HTERT RPE-1 (cell line): ENCODE measurements around the gene OSBP2.

Experiments
- in situ Hi-C: fragments of 300-500 bp; cut with MboI; formaldehyde crosslinking; loops from 4 replicates; pipeline ENCODE4 v1.14.3; 2020; ENCODE audit warnings: low sequenced_read_pairs

OSBP2 gene

GRCh38 chr22:30930228-30930627, 235.6 kb downstream of the OSBP2 start:
- in situ Hi-C loops: no loop called here

GRCh38 chr22:30931541-30932300, 237.0 kb downstream of the OSBP2 start:
- in situ Hi-C loops: no loop called here

DNA sequence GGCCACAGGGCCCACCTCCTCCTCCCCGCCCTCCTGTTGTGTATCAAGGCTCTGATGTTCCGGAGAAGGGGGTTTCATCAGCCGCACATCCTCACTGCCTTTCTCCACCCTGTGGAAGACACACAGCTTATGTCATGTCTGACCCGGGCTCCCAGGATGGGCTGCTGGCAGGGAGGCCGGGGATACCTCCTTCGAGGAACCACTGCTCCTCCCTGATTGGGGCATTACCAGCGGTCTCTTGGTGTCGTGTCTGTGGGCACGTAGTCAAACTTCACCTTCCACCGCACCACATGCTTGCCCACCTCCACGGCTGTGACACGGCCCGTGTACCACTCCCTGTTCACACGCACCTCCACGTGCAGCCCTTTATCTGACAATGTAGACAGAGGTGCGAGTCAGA, 238.0 kb downstream of the OSBP2 start:
- in situ Hi-C loops: no loop called here

DNA sequence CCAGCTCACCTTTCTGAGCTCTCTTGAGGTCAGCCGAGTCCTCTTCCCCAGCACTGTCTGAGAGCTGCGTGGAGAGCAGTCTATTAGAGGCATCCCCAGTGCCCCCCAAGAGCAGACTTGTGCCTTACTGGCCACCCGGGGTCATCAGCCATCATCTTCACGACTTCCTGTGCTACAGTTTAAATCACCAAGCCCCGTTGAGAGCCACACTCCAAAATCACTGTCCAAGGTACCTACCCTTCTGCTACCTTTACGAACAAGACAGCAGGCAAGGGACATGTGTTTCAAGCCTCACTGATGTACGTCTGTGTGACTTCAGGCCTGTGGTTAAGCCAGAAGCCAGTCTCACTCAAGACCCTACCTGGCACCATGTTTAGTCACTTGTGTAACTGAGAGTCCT, 238.8 kb downstream of the OSBP2 start:
- in situ Hi-C loops: no loop called here

- in situ Hi-C loops: no loop called here
Observed at GRCh38 chr22:30934053-30934452, 239.4 kb downstream of the OSBP2 start.

GRCh38 chr22:30940685-30941362, 246.2 kb downstream of the OSBP2 start:
- in situ Hi-C loops: no loop called here

GRCh38 chr22:30941363-30941740, 246.7 kb downstream of the OSBP2 start:
- in situ Hi-C loops: no loop called here

DNA sequence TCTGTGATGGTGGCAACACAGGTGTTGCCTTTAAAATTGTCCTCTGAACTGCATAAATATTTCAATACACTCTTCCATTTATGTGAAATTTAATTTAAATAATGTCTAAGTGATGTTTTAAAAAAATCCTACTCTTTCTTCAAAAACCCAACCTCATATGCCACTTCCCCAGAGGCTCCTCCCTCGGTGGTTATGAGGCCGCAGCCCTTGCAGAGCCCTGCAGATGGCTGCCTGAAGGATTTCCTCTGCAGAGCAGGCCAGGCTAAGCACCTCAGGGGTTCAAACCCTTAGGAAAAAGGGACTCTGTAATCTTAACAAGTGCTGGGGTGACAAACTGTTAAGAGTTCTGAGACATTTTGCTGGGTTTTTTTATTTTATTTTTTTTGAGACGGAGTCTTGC, 248.7 kb downstream of the OSBP2 start:
- in situ Hi-C loops: no loop called here

DNA sequence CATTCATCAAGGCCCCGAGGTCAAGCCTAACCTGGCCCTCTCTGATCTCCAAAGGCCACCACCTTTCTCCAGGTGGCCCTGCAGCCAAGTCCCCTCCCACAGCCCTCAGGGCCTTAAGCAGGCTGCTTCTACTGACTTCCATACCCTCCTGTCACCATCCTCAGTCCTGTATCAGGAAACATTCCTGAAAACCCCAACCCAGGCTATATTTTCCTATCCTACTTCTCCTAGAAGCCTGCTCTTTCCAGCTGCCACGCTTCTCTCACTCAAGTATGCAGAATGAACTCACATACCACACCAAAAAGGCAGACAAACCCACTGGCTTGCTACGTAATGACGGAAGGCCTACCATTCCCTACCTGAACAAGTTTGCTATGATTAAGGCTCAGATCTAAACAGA, 250.3 kb downstream of the OSBP2 start:
- in situ Hi-C loops: no loop called here

DNA sequence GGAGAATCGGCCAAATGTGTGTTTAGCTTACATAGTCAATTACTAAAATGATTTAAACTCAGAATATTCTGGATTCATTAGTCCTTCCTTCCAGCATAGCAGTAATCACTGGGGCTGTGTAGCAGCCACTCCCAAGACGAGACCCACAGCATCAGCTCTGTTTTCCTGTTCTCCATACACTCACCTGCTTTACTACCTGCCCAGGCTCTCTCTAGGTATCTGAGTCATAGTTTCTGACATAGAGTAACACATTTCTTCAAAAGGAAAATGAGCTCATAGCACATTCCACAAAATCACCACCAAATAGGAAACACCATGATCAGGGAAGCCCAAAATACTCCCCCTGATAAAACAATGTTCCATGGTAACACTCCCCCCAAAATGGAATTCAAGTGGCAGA, 251.0 kb downstream of the OSBP2 start:
- in situ Hi-C loops: no loop called here

- in situ Hi-C loops: no loop called here
Observed at GRCh38 chr22:30946354-30946753, 251.7 kb downstream of the OSBP2 start.

DNA sequence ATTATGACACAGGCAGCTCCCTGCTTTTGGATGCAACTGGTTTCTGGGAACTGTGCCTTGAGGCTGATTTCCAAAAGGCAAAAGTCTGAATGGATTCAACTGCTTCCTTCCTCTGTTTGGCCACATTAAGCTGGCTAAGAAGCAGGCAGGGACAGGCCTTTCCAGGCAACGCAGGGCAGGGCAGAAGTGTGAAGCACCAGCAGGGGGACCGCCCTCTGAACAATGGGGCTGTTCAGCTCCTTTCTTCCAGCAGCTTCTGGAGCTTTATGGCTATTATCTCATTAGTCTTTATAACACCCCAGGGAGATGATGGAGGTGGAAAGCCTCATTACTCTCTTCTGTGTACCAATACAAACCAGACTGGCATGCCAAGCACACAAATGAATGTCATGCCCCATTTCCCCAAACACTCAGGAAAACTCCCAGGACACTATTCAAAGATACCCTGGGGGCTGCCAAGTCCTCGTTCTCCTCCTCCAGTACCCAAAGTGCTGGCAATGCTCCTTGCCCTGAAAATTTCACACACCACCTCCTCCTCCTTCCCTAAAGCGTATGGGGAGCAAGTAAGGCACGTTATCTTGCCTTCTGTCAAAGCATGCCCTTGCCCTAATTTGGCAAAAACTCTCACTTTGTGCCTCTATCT, 252.6 kb downstream of the OSBP2 start:
- in situ Hi-C loops: no loop called here

GRCh38 chr22:30947816-30948454, 253.3 kb downstream of the OSBP2 start:
- in situ Hi-C loops: no loop called here

GRCh38 chr22:30948930-30949342, 254.3 kb downstream of the OSBP2 start:
- in situ Hi-C loops: no loop called here

DNA sequence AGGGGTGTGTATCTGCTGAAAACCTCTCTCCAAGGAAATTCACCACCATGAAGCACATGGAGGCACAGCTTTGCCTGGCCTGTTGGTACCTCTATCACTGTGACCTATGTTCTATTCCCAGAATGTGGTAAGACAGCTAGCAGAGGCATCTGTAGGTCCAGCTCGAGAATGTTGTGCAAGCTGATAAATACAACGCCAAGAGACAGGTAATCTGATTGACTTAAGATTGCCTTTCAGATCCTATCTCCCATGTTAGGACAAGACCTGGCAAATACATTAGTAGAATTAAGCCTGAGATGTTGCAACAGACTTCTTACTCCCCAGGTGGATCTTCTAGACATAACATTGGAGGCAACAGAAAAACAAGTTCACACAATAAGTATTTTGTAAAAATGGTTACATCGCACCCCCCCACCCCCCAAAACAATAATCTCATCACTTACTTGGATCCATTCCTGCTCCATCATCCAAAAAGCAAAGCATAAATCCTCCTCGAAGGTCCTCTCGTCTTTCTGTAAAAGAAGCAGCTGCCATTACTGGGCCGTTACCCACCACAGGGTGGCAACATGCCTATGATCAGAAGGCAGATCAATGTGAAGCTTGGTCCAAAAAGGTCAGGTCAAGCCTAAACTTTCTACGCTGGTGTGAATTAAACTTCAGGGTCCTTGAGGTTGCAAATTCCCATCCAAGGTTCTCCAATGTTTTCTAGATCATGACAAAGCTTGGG, 255.4 kb downstream of the OSBP2 start:
- in situ Hi-C loops: no loop called here

DNA sequence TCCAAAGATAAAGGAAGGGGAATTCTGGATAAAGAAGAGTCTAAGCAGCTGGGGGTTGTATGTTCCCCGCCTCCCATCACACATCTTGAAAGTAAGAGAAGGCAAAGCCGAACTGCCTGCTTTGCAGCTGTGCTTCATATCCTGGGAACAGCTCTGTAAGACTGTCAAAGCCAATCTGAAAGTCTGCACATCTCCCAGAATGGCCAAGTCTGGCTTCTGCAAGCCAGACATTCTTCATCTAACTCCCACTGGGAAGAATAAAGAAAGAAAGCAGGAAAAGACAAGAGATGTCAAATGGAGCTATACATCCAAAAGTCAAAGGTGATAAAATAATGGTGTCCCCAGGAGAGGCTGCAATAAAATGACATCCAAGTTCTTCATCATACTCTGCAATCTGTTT, 258.5 kb downstream of the OSBP2 start:
- in situ Hi-C loops: no loop called here

DNA sequence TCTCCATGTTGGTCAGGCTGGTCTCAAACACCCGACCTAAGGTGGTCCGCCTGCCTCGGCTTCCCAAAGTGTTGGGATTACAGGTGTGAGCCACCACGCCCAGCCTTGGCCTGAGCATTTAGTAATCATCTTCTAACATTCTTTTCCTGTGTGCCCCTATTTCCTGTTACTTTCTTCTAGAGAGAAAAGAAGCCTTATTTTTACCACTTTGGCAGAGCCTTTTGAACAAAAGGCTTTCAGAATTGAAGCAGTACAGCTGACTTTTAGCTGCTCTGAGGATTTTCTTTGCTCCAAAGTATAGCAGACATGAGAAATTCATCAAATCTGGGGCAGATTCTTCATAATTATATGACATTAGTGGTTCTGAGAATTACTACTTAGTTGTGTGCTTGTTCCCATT, 260.5 kb downstream of the OSBP2 start:
- in situ Hi-C loops: no loop called here
